GM12878 (cell line): Measurements from ENCODE around the gene PMM1. TPM values are rescaled to one million over a fixed set of nuclear protein-coding genes. Genes with fewer than 3 reads are reported as not detected.

Experiments
- ATF3 ChIP-seq: IDR thresholded peaks from 2 replicates; pipeline ENCODE4 v1.6.1; 2011; ENCODE audit warnings: low read depth, mild to moderate bottlenecking, low read length, moderate library complexity, borderline replicate concordance; ENCODE audit errors: extremely low read depth
- CHD2 ChIP-seq: IDR thresholded peaks from 2 replicates; pipeline ENCODE4 v1.6.1; 2011; ENCODE audit warnings: low read depth, low read length, improper control_type of control experiment, borderline replicate concordance
- GATAD2B ChIP-seq: fragments of 450-650 bp; conservative IDR thresholded peaks from 2 replicates; pipeline ENCODE4 v1.6.1; 2017; ENCODE audit warnings: low read depth, mild to moderate bottlenecking, moderate library complexity
- HDAC6 ChIP-seq: fragments of 200-600 bp; sonication (generic); IDR thresholded peaks from one replicate; pipeline ENCODE4 v1.8.0; 2017; ENCODE audit warnings: antibody characterized with exemption; ENCODE audit not compliant: unreplicated experiment
- IRF4 ChIP-seq: IDR thresholded peaks from 2 replicates; pipeline ENCODE4 v1.6.1; 2011; ENCODE audit warnings: low read depth, low read length
- NKRF ChIP-seq: fragments of 450-650 bp; conservative IDR thresholded peaks from 2 replicates; pipeline ENCODE4 v1.6.1; 2017; ENCODE audit warnings: mild to moderate bottlenecking, moderate library complexity
- POLR2A ChIP-seq: IDR thresholded peaks from 2 replicates; pipeline ENCODE4 v1.6.1; 2011; ENCODE audit warnings: low read depth, mild to moderate bottlenecking, low read length
- RELA ChIP-seq: fragments of 450-650 bp; IDR thresholded peaks from 2 replicates; pipeline ENCODE4 v1.8.0; 2014; ENCODE audit warnings: borderline replicate concordance; ENCODE audit not compliant: partially characterized antibody
- SIN3A ChIP-seq: IDR thresholded peaks from 2 replicates; pipeline ENCODE4 v1.6.1; 2012; ENCODE audit warnings: low read depth, low read length, improper control_type of control experiment
- SKIL ChIP-seq: fragments of 450-650 bp; IDR thresholded peaks from 2 replicates; pipeline ENCODE4 v1.6.1; 2017; ENCODE audit warnings: mild to moderate bottlenecking, low read depth, inconsistent platforms; ENCODE audit not compliant: poor library complexity, severe bottlenecking
- SMARCA5 ChIP-seq: fragments of 450-650 bp; IDR thresholded peaks from 2 replicates; pipeline ENCODE4 v1.6.1; 2017; ENCODE audit warnings: mild to moderate bottlenecking
- SUPT20H ChIP-seq: IDR thresholded peaks from 2 replicates; pipeline ENCODE4 v1.6.1; 2011; ENCODE audit warnings: low read depth, mild to moderate bottlenecking, low read length, moderate library complexity, borderline replicate concordance; ENCODE audit not compliant: control insufficient read depth
- TCF3 ChIP-seq: IDR thresholded peaks from 2 replicates; pipeline ENCODE4 v1.6.1; 2012; ENCODE audit warnings: low read depth, mild to moderate bottlenecking, low read length, borderline replicate concordance; ENCODE audit not compliant: insufficient read depth
- ZNF207 ChIP-seq: fragments of 450-650 bp; IDR thresholded peaks from 2 replicates; pipeline ENCODE4 v1.6.1; 2014; ENCODE audit warnings: antibody characterized with exemption, mild to moderate bottlenecking, borderline replicate concordance
- ZNF592 ChIP-seq: fragments of 450-650 bp; IDR thresholded peaks from 2 replicates; pipeline ENCODE4 v1.6.1; 2017; ENCODE audit warnings: mild to moderate bottlenecking, moderate library complexity
- ZNF687 ChIP-seq: fragments of 450-650 bp; IDR thresholded peaks from 2 replicates; pipeline ENCODE4 v1.6.1; 2017; ENCODE audit warnings: mild to moderate bottlenecking, moderate library complexity
- polyA plus RNA-seq, 11 experiments: library from polyadenylated mRNA; depleted of rRNA in 4 of 11; unstranded in 6 of 11; stranded (reverse) in 5 of 11; fragments of >200 nt; fragmentation: Nextera tagmentation in 4 of 11; fragmentation: Illumina TruSeq in 1 of 11; extraction: Ambion mirVana in 4 of 11; extraction: Trizol in 1 of 11; gene quantifications; 1 replicate in 1 of 11; 2 replicates in 10 of 11; pipeline versions ENCODE4 v1.2.1 to v1.2.3, GENCODE V29; 2011 to 2016; ENCODE audit warnings: inconsistent platforms in 2 of 11, missing spikeins in 2 of 11, low read depth in 1 of 11
- total RNA-seq, 4 experiments: library from RNA; depleted of rRNA in 3 of 4; stranded (reverse); fragments of >200 nt in 3 of 4; fragmentation: Illumina TruSeq in 1 of 4; extraction: Trizol in 1 of 4; gene quantifications; 2 replicates each; pipeline versions ENCODE4 v1.2.1 to v1.2.3, GENCODE V29; 2013 to 2021

Gene PMM1
- total and polyA plus RNA-seq, 10 of the 15 experiments (the other 5 are each of a cell fraction or from before 2014, with no cell fraction given): 8.2 to 32.2 (median 16.9) TPM

GRCh38 chr22:41543854-41544670 lies 45.6 kb downstream of the PMM1 start, which contains the start of gene POLR3H (continued):
- TF ChIP-seq SKIL: no peak
- TF ChIP-seq SIN3A: peak; percentile 65; the same call in 1 of the 2 replicates
- TF ChIP-seq SMARCA5: peak; percentile 89
- peak; percentile 86 for TF ChIP-seq CHD2
- TF ChIP-seq ZNF207: no peak
- TF ChIP-seq HDAC6: no peak
- TF ChIP-seq RELA: no peak
- TF ChIP-seq IRF4: no peak
- peak; percentile 47; the same call in 1 of the 2 replicates for TF ChIP-seq ZNF687
- TF ChIP-seq ATF3: no peak
- peak; percentile 73 for TF ChIP-seq POLR2A
- no peak for TF ChIP-seq TCF3
- TF ChIP-seq NKRF: peak; percentile 88
- no peak for TF ChIP-seq ZNF592
- no peak for TF ChIP-seq SUPT20H
- TF ChIP-seq GATAD2B: peak; percentile 100
